ENCODE results near the gene LZTR1.

- TF ChIP-seq POLR2AphosphoS5 (IDR thresholded peaks at IDR 0.05; ENCODE audit: low read depth) (no peak), CREB1 (CRISPR knock-in tag; IDR thresholded peaks at IDR 0.05; ENCODE audit: low read depth) (no peak), EZH2phosphoT487 (IDR thresholded peaks at IDR 0.05; ENCODE audit: unreplicated experiment) (no peak), REST (IDR thresholded peaks at IDR 0.05; ENCODE audit: unreplicated experiment) (no peak), EZH2 (IDR thresholded peaks at IDR 0.05; ENCODE audit: low read depth, unreplicated experiment) (no peak), ETS1 (IDR thresholded peaks at IDR 0.05) (no peak), ZNF331 (CRISPR knock-in tag; IDR thresholded peaks at IDR 0.05; ENCODE audit: low read depth) (no peak)
- TF ChIP-seq, protein P1, sequence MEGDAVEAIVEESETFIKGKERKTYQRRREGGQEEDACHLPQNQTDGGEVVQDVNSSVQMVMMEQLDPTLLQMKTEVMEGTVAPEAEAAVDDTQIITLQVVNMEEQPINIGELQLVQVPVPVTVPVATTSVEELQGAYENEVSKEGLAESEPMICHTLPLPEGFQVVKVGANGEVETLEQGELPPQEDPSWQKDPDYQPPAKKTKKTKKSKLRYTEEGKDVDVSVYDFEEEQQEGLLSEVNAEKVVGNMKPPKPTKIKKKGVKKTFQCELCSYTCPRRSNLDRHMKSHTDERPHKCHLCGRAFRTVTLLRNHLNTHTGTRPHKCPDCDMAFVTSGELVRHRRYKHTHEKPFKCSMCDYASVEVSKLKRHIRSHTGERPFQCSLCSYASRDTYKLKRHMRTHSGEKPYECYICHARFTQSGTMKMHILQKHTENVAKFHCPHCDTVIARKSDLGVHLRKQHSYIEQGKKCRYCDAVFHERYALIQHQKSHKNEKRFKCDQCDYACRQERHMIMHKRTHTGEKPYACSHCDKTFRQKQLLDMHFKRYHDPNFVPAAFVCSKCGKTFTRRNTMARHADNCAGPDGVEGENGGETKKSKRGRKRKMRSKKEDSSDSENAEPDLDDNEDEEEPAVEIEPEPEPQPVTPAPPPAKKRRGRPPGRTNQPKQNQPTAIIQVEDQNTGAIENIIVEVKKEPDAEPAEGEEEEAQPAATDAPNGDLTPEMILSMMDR (conservative IDR thresholded peaks at IDR 0.05; ENCODE audit: low read depth in 2 of 2): no peak
- TF ChIP-seq, protein P2, sequence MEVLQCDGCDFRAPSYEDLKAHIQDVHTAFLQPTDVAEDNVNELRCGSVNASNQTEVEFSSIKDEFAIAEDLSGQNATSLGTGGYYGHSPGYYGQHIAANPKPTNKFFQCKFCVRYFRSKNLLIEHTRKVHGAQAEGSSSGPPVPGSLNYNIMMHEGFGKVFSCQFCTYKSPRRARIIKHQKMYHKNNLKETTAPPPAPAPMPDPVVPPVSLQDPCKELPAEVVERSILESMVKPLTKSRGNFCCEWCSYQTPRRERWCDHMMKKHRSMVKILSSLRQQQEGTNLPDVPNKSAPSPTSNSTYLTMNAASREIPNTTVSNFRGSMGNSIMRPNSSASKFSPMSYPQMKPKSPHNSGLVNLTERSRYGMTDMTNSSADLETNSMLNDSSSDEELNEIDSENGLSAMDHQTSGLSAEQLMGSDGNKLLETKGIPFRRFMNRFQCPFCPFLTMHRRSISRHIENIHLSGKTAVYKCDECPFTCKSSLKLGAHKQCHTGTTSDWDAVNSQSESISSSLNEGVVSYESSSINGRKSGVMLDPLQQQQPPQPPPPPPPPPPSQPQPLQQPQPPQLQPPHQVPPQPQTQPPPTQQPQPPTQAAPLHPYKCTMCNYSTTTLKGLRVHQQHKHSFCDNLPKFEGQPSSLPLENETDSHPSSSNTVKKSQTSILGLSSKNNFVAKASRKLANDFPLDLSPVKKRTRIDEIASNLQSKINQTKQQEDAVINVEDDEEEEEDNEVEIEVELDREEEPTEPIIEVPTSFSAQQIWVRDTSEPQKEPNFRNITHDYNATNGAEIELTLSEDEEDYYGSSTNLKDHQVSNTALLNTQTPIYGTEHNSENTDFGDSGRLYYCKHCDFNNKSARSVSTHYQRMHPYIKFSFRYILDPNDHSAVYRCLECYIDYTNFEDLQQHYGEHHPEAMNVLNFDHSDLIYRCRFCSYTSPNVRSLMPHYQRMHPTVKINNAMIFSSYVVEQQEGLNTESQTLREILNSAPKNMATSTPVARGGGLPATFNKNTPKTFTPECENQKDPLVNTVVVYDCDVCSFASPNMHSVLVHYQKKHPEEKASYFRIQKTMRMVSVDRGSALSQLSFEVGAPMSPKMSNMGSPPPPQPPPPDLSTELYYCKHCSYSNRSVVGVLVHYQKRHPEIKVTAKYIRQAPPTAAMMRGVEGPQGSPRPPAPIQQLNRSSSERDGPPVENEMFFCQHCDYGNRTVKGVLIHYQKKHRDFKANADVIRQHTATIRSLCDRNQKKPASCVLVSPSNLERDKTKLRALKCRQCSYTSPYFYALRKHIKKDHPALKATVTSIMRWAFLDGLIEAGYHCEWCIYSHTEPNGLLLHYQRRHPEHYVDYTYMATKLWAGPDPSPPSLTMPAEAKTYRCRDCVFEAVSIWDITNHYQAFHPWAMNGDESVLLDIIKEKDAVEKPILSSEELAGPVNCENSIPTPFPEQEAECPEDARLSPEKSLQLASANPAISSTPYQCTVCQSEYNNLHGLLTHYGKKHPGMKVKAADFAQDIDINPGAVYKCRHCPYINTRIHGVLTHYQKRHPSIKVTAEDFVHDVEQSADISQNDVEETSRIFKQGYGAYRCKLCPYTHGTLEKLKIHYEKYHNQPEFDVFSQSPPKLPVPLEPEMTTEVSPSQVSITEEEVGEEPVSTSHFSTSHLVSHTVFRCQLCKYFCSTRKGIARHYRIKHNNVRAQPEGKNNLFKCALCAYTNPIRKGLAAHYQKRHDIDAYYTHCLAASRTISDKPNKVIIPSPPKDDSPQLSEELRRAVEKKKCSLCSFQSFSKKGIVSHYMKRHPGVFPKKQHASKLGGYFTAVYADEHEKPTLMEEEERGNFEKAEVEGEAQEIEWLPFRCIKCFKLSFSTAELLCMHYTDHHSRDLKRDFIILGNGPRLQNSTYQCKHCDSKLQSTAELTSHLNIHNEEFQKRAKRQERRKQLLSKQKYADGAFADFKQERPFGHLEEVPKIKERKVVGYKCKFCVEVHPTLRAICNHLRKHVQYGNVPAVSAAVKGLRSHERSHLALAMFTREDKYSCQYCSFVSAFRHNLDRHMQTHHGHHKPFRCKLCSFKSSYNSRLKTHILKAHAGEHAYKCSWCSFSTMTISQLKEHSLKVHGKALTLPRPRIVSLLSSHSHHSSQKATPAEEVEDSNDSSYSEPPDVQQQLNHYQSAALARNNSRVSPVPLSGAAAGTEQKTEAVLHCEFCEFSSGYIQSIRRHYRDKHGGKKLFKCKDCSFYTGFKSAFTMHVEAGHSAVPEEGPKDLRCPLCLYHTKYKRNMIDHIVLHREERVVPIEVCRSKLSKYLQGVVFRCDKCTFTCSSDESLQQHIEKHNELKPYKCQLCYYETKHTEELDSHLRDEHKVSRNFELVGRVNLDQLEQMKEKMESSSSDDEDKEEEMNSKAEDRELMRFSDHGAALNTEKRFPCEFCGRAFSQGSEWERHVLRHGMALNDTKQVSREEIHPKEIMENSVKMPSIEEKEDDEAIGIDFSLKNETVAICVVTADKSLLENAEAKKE (CRISPR knock-in tag; IDR thresholded peaks at IDR 0.05): no peak
Measured at GRCh38 chr22:21043860-21044535, 61.9 kb downstream of the LZTR1 start.
